Stimulated activated CD8-positive, alpha-beta memory T cell treated with anti-CD3 and anti-CD28 coated beads, Interleukin-12 subunit alpha, Interleukin-12 subunit beta, amount 100 ng/mL, for 24 hours (primary cell): ENCODE data around the gene PLAC9.
"Not testable (repeated sequence)": the region's sequence is repeated elsewhere in the genome, so short reads cannot be mapped to it uniquely, and the experiment has no call there.

ENCODE experiments used
- DNase-seq: peaks from one replicate; pipeline ENCODE4 v3.0.0-alpha.2; 2020; ENCODE audit errors: extremely low read depth

The PLAC9 gene

DNA sequence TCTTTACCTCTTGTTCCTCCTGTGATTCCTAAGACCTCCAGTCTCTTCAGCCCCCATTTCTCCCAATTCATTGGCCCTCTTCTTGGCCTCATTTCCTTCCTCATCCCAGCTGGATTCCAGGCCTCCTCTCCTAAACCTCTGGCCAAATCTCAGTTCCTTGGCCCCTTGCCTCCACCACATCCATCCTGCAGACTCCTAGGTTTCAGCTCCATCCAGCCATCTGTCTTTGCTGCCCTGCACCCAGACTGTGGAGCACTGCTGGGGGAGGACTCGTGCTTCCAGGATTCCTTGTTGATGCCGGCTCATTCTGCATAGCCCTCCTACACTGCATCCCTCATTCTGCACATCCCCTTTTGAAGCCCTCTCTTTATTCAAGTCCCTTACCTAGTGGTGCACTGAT lies 6.7 kb downstream of the PLAC9 start:
- DNase-seq: no peak

GRCh38 chr10:80140251-80140650 lies 7.7 kb downstream of the PLAC9 start:
- no peak for DNase-seq

DNA sequence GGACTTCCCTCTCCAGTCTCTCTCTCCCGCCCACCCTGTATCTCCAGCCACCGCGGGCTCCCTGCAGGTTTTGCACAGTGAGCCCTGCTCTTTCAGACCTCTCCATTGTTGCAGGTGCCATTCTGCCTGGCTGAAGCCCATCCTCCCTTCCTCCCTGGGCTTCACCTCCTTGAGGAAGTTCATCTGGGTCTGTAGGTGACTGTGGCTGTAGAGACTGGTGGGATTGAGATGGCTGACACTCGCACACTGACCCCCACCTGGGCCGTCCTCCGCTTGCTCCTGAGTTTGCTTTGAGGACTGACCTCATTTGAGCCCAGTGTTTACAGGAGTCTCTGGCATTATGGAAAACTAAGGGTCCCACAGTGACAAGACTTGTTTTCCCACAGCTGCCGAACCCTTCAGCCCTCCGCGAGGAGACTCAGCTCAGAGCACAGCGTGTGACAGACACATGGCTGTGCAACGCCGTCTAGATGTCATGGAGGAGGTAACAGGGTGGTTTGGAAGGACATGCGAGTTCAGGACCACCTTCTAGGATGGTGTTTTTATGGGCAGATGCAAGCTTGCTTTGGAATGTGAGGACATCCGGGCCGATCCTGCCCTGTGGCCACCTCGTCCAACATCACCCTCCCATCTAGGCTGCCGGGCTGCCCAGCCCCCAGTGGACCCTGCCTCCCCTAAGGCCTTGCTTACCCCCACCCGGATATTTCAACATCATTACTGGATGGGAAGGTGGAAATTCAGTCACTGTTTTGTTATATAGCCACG lies 9.3 kb downstream of the PLAC9 start:
- no peak for DNase-seq

- DNase-seq: no peak
Observed at GRCh38 chr10:80144067-80144695, 11.7 kb downstream of the PLAC9 start.

GRCh38 chr10:80144696-80145131 lies 12.2 kb downstream of the PLAC9 start:
- no peak for DNase-seq

DNA sequence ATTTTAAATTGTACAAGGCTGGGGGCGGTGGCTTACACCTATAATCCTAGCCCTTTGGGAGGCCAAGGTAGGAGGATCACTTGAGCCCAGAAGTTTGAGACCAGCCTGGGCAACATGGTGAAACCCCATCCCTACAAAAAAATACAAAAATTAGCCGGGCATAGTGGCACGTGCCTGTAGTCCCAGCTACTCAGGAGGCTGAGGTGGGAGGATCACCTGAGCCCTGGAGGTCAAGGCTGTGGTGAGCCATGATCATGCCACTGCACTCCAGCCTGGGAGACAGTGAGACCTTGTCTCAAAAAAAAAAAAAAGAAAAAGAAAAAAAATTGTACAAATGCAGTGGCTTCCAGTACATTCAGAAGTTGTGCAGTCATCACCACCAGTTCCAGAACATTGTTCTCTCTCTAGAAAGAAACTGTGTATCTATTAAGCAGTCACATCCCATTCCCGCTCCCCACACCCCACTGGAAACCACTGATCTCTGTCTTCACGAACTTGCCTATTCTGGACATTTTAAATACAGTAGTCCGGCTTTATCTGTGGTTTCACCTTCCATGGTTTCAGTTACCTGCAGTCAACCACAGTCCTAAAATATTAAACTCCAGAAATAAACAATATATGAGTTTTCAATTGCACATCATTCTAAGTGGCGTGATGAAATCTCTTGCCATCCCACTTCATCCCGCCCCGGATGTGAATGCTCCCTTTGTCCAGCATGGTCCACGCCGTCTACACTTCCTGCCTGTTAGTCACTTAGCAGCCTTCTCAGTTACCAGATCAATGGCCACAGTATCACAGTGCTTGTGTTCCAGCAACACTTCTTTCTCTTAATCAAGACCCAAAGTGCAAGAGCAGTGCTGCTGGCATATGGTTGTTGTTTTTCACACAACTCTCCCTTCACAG lies 13.1 kb downstream of the PLAC9 start:
- not testable (repeated sequence) for DNase-seq

GRCh38 chr10:80146918-80147317 lies 14.4 kb downstream of the PLAC9 start:
- no peak for DNase-seq

GRCh38 chr10:80148166-80148805 lies 15.8 kb downstream of the PLAC9 start:
- DNase-seq: no peak

- no peak for DNase-seq
Observed at GRCh38 chr10:80149123-80149522, 16.6 kb downstream of the PLAC9 start.

DNA sequence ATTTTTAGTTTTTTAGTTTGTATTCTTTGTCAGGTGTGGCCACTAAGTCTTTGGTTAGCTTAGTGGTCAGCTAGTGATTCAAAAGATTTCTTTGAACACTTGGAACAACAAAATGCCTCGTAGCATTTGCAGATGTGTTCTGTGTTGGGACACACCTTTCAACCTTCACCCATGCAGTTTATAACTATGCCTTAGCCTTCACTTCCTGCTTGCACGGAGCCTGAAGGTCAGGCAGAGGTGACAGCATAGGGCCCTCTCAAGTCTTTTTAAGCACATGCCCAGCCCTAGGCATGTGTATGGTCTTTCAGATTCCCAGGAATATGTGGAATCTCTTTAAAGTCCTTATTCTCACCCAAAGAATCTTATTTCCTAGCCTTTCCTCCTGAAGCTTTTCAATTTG lies 17.6 kb downstream of the PLAC9 start:
- DNase-seq: no peak

- no peak for DNase-seq
Observed at GRCh38 chr10:80152820-80153219, 20.3 kb downstream of the PLAC9 start.

DNA sequence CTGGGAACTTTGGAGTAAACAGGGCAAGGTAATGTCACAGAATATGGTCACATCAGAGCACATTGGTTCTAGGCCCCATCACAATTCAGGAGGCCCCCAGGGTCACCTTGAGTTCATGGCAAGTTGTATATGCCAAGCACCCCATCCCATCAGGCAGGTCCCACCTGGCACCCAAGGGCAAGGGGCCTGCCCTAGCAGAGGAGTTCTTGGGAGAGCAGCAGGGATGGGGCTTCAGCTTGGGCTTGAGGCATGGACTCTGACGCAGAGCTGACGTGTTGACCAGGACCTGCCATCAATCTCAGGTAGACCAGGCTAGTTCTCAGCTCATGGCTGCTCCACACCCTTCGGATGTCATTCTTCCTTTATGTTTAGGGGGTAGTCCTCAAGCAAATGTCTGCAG lies 20.9 kb downstream of the PLAC9 start:
- DNase-seq: no peak

- no peak for DNase-seq
Observed at GRCh38 chr10:80154626-80154977, 22.1 kb downstream of the PLAC9 start.

DNA sequence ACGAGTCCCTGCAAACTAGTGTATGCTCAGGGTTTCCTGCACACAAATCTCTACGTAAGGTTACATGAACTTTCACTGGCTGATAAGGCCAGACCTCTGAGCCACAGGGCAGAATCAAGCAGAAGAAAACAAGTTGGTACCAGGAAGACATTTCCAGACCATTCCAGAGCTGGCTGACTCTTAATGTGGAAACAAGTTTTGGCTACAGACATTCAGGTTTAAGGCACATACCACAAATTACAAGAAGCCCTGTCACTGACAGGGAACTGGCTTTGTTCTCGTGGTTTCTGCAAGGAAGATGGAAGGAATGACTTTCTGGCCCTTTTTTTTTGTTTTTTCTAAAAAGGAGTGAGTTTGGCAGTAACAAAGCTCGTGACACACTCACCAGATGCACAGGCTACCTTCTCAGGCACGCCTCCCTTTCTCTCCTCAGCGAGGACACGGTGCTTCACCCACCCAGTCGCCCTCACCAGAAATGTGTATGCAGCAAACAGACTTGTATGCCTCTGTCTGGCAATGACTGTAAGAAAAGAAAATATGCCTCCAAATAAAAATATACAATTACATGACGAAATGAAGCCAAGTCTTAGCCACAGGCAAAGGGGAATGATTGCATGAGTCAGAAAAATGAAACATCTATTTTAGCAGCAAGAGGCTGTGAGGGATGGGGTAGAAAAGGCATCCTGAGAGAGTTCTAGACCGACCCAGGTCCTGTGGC lies 22.6 kb downstream of the PLAC9 start:
- DNase-seq: no peak

- no peak for DNase-seq
Observed at GRCh38 chr10:80155696-80156215, 23.2 kb downstream of the PLAC9 start.

GRCh38 chr10:80156216-80156615 lies 23.7 kb downstream of the PLAC9 start:
- DNase-seq: no peak

DNA sequence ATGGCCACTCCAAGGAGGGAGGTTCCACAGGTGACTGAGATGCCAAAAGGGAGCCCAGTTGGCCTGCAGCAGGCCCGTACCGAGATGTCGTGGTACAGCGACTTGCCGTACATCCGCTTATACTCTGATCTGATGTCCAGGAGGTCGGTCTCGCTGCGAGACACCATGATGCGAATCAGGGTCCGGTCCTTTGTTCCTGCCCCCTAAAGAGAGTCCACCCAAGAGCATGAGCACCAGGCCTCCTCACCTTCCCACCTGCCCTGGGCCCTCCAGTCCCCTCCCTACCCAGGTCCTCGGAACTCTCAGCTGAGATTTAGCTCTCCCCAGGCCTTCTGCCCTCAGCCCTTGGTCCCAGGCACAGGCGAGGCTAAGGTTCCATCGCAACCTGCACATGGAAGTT lies 25.0 kb downstream of the PLAC9 start:
- DNase-seq: no peak

GRCh38 chr10:80158126-80158525 lies 25.6 kb downstream of the PLAC9 start:
- DNase-seq: no peak

- DNase-seq: no peak
Observed at GRCh38 chr10:80158598-80159127, 26.1 kb downstream of the PLAC9 start.

- DNase-seq: no peak
Observed at GRCh38 chr10:80159166-80159873, 26.8 kb downstream of the PLAC9 start.
